K562 (cell line): Measurements from ENCODE around the gene LAMTOR1. TPM values are rescaled to one million over a fixed set of nuclear protein-coding genes. Genes with fewer than 3 reads are reported as not detected.

Experiments
- ARNT ChIP-seq, 2 experiments: fragments of 450-650 bp; IDR thresholded peaks; 2 replicates each; pipeline ENCODE4 v1.6.1; 2016; ENCODE audit warnings: mild to moderate bottlenecking in 1 of 2
- C11orf30 ChIP-seq: fragments of 450-650 bp; IDR thresholded peaks from 2 replicates; pipeline ENCODE4 v1.6.1; 2016; ENCODE audit warnings: low read depth, mild to moderate bottlenecking
- CAMTA2 ChIP-seq: fragments of 250-450 bp; sonication (Bioruptor Pico); conservative IDR thresholded peaks from 2 replicates; pipeline ENCODE4 v1.5.1; 2022
- E2F8 ChIP-seq: fragments of 450-650 bp; IDR thresholded peaks from 2 replicates; pipeline ENCODE4 v1.7.1; 2018; ENCODE audit warnings: mild to moderate bottlenecking, low read depth; ENCODE audit not compliant: partially characterized antibody
- ESRRA ChIP-seq: fragments of 450-650 bp; IDR thresholded peaks from 2 replicates; pipeline ENCODE4 v1.6.1; 2014; ENCODE audit warnings: low read depth, mild to moderate bottlenecking, moderate library complexity, borderline replicate concordance
- ETS1 ChIP-seq: conservative IDR thresholded peaks from 2 replicates; pipeline ENCODE4 v1.6.1; 2011; ENCODE audit warnings: low read depth, mild to moderate bottlenecking, low read length; ENCODE audit not compliant: control insufficient read depth
- HDAC3 ChIP-seq: fragments of 450-650 bp; IDR thresholded peaks from 2 replicates; pipeline ENCODE4 v1.6.1; 2018; ENCODE audit warnings: borderline replicate concordance, mild to moderate bottlenecking, moderate library complexity; ENCODE audit not compliant: partially characterized antibody
- L3MBTL2 ChIP-seq: fragments of 450-650 bp; IDR thresholded peaks from 2 replicates; pipeline ENCODE4 v1.6.1; 2016; ENCODE audit warnings: mild to moderate bottlenecking, moderate library complexity
- MAFG ChIP-seq: fragments of 450-650 bp; conservative IDR thresholded peaks from 2 replicates; pipeline ENCODE4 v1.6.1; 2016; ENCODE audit warnings: missing genetic modification characterization, missing compliant biosample characterization
- MAFK ChIP-seq: IDR thresholded peaks from 2 replicates; pipeline ENCODE4 v1.6.1; 2011; ENCODE audit warnings: low read length, improper control_type of control experiment
- NFATC3 ChIP-seq: fragments of 450-650 bp; IDR thresholded peaks from 2 replicates; pipeline ENCODE4 v1.6.1; 2017; ENCODE audit warnings: mild to moderate bottlenecking
- NFE2 ChIP-seq: IDR thresholded peaks from 2 replicates; pipeline ENCODE4 v1.6.1; 2014; ENCODE audit warnings: antibody characterized with exemption, low read depth
- NFIC ChIP-seq: fragments of 450-650 bp; IDR thresholded peaks from 2 replicates; pipeline ENCODE4 v1.6.1; 2017; ENCODE audit warnings: mild to moderate bottlenecking, inconsistent platforms
- NR3C1 ChIP-seq: sonication (generic); formaldehyde crosslinking; IDR thresholded peaks from 2 replicates; pipeline ENCODE4 v1.8.1; 2022; ENCODE audit warnings: missing genetic modification reagents
- NRF1 ChIP-seq, 2 experiments: fragments of 450-650 bp; IDR thresholded peaks in 1 of 2; conservative IDR thresholded peaks in 1 of 2; 2 replicates each; pipeline ENCODE4 v1.6.1; 2014; ENCODE audit warnings: mild to moderate bottlenecking in 2 of 2
- NUFIP1 ChIP-seq: fragments of 450-650 bp; IDR thresholded peaks from 2 replicates; pipeline ENCODE4 v1.6.1; 2018; ENCODE audit not compliant: partially characterized antibody
- POLR2AphosphoS2 ChIP-seq: IDR thresholded peaks from 2 replicates; pipeline ENCODE4 v1.6.1; 2012; ENCODE audit warnings: low read length, improper control_type of control experiment
- PTBP1 ChIP-seq: fragments of 200-400 bp; formaldehyde crosslinking; IDR thresholded peaks from 2 replicates; pipeline ENCODE4 v1.6.1; 2017; ENCODE audit warnings: low read depth, low read length
- RAD51 ChIP-seq: fragments of 450-650 bp; IDR thresholded peaks from 2 replicates; pipeline ENCODE4 v1.7.1; 2016; ENCODE audit warnings: low read depth, mild to moderate bottlenecking, borderline replicate concordance
- RBM17 ChIP-seq: fragments of 200-400 bp; formaldehyde crosslinking; IDR thresholded peaks from 2 replicates; pipeline ENCODE4 v1.6.1; 2017; ENCODE audit warnings: low read depth, mild to moderate bottlenecking, low read length, borderline replicate concordance
- RFX5 ChIP-seq: IDR thresholded peaks from 2 replicates; pipeline ENCODE4 v1.6.1; 2011; ENCODE audit warnings: low read depth, mild to moderate bottlenecking, improper control_type of control experiment, low read length
- RHOXF2B ChIP-seq: fragments of 250-450 bp; sonication (Bioruptor Pico); conservative IDR thresholded peaks from 2 replicates; pipeline ENCODE4 v1.5.1; 2021
- SOX6 ChIP-seq: fragments of 450-650 bp; IDR thresholded peaks from 2 replicates; pipeline ENCODE4 v1.6.1; 2014; ENCODE audit warnings: mild to moderate bottlenecking
- SRF ChIP-seq, 2 experiments: fragments of 250-450, 450-650 bp in 1 of 2; sonication (Bioruptor Pico) in 1 of 2; sonication (generic) in 1 of 2; formaldehyde crosslinking; IDR thresholded peaks; 2 replicates each; pipeline versions ENCODE4 v1.5.0 to v1.5.1; 2020 to 2022; ENCODE audit warnings: mild to moderate bottlenecking in 1 of 2, missing genetic modification reagents in 1 of 2
- ZBTB33 ChIP-seq: sonication (generic); formaldehyde crosslinking; IDR thresholded peaks from 2 replicates; pipeline ENCODE4 v1.8.1; 2023; ENCODE audit warnings: mild to moderate bottlenecking, missing genetic modification reagents
- ZNF134 ChIP-seq: fragments of 250-450 bp; sonication (Bioruptor Pico); conservative IDR thresholded peaks from 2 replicates; pipeline ENCODE4 v1.4.0; 2020
- ZNF408 ChIP-seq: fragments of 250-450 bp; sonication (Bioruptor Pico); IDR thresholded peaks from 2 replicates; pipeline ENCODE4 v1.4.0; 2020; ENCODE audit warnings: low read depth, mild to moderate bottlenecking, moderate library complexity
- polyA plus RNA-seq, 8 experiments: library from polyadenylated mRNA; depleted of rRNA in 4 of 8; stranded (reverse) in 5 of 8; unstranded in 3 of 8; fragments of >200 nt; fragmentation: Nextera tagmentation in 2 of 8; fragmentation: Illumina TruSeq in 1 of 8; extraction: Ambion mirVana in 2 of 8; extraction: Trizol in 1 of 8; gene quantifications; 2 replicates each; pipeline versions ENCODE4 v1.2.1 to v1.2.3, GENCODE V29; 2011 to 2014; ENCODE audit warnings: inconsistent platforms in 1 of 8, missing spikeins in 1 of 8
- total RNA-seq, 7 experiments: library from RNA; depleted of rRNA in 6 of 7; stranded (reverse); fragments of >200 nt in 6 of 7; fragmentation: Illumina TruSeq in 2 of 7; extraction: Trizol in 2 of 7; gene quantifications; 2 replicates each; pipeline versions ENCODE4 v1.2.1 to v1.2.3, GENCODE V29; 2011 to 2021; ENCODE audit warnings: low replicate concordance in 1 of 7

Gene LAMTOR1
- total and polyA plus RNA-seq, 9 of the 15 experiments (the other 6 are each of a cell fraction or from before 2014, with no cell fraction given) = 62.6 to 104 (median 85.3) TPM

- TF ChIP-seq NRF1 (conservative IDR thresholded peaks at IDR 0.05 in 1 of 2, IDR thresholded peaks at IDR 0.05 in 1 of 2) = no peak
- no peak for TF ChIP-seq PTBP1
- no peak for TF ChIP-seq NFIC
- no peak for TF ChIP-seq ESRRA
- TF ChIP-seq L3MBTL2 = no peak
- no peak for TF ChIP-seq RAD51
- no peak for TF ChIP-seq NR3C1 (CRISPR knock-in tag)
- no peak for TF ChIP-seq NFATC3
- no peak for TF ChIP-seq SRF (CRISPR knock-in tag; IDR thresholded peaks at IDR 0.05)
- no peak for TF ChIP-seq RBM17
- TF ChIP-seq C11orf30 = peak; percentile 92
- TF ChIP-seq RHOXF2B = no peak
- 0 out of 2 replicates have a peak, but pooled peaks have one; percentile 7 for TF ChIP-seq SOX6
- no peak for TF ChIP-seq NUFIP1
- no peak for TF ChIP-seq ZBTB33
- no peak for TF ChIP-seq CAMTA2 (CRISPR knock-in tag)
- TF ChIP-seq ARNT (IDR thresholded peaks at IDR 0.05) = peak in 1 of 2 experiments; percentile 13; a peak in 1 of 4 replicates
- peak; percentile 36 for TF ChIP-seq NFE2
- no peak for TF ChIP-seq ETS1
- TF ChIP-seq ZNF134 (CRISPR knock-in tag) = no peak
- TF ChIP-seq MAFG (tag) = peak; percentile 88
- no peak for TF ChIP-seq E2F8
- peak; percentile 81 for TF ChIP-seq MAFK
- TF ChIP-seq POLR2AphosphoS2 = no peak
- no peak for TF ChIP-seq ZNF408 (CRISPR knock-in tag)
- no peak for TF ChIP-seq RFX5
- peak; percentile 8 for TF ChIP-seq HDAC3
These were observed 23.2 kb downstream of the LAMTOR1 start (continued) for GRCh38 chr11:72079819-72080325.
